Ishikawa (cell line): ENCODE results near the gene HECTD4.

Experiments
- CEBPB ChIP-seq: IDR thresholded peaks from 2 replicates; pipeline ENCODE4 v1.6.1; 2012
- CREB1 ChIP-seq: IDR thresholded peaks from 2 replicates; pipeline ENCODE4 v1.6.1; 2012; ENCODE audit warnings: low read depth
- EGR1 ChIP-seq: IDR thresholded peaks from 2 replicates; pipeline ENCODE4 v1.6.1; 2012
- EP300 ChIP-seq: IDR thresholded peaks from 2 replicates; pipeline ENCODE4 v1.6.1; 2012; ENCODE audit warnings: borderline replicate concordance
- FOXM1 ChIP-seq: IDR thresholded peaks from 2 replicates; pipeline ENCODE4 v1.6.1; 2012; ENCODE audit warnings: low read depth, borderline replicate concordance
- NFIC ChIP-seq: IDR thresholded peaks from 2 replicates; pipeline ENCODE4 v1.6.1; 2012
- RAD21 ChIP-seq: IDR thresholded peaks from 2 replicates; pipeline ENCODE4 v1.6.1; 2012; ENCODE audit warnings: low read depth
- TAF1 ChIP-seq: IDR thresholded peaks from 2 replicates; pipeline ENCODE4 v1.6.1; 2012; ENCODE audit warnings: low read depth, mild to moderate bottlenecking
- TCF12 ChIP-seq: IDR thresholded peaks from 2 replicates; pipeline ENCODE4 v1.6.1; 2012; ENCODE audit warnings: low read depth
- TEAD4 ChIP-seq: IDR thresholded peaks from 2 replicates; pipeline ENCODE4 v1.6.1; 2012
- YY1 ChIP-seq: IDR thresholded peaks from 2 replicates; pipeline ENCODE4 v1.6.1; 2012; ENCODE audit warnings: low read depth
- ZBTB7A ChIP-seq: IDR thresholded peaks from 2 replicates; pipeline ENCODE4 v1.6.1; 2012; ENCODE audit warnings: low read depth
- TF ChIP-seq, protein P1 (sequence below): IDR thresholded peaks from 2 replicates; pipeline ENCODE4 v1.6.1; 2012; ENCODE audit warnings: low read depth, mild to moderate bottlenecking
- TF ChIP-seq, protein P2 (sequence below): IDR thresholded peaks from 2 replicates; pipeline ENCODE4 v1.6.1; 2012
- TF ChIP-seq, protein P3 (sequence below): IDR thresholded peaks from 2 replicates; pipeline ENCODE4 v1.6.1; 2012

HECTD4 gene

DNA sequence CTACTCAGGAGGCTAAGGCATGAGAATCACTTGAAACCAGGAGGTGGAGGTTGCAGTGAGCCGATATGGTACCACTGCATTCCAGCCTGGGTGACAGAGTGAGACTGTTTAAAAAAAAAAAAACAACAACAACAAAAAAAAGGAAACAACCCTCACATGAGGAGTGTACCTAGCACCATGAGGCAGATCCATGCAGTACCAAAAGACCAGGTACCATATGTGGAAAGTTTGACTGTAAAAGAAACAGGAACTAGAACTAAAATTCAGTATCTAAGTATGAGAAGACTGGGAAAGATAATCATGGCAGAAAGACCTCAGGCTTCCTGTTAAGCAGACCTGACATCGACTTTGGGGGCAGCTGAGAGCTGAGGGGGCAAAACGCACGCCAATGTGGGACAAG, 201.8 kb downstream of the HECTD4 start:
- TF ChIP-seq TEAD4 (no peak), TAF1 (no peak), YY1 (no peak), NFIC (no peak), ZBTB7A (no peak), CEBPB (no peak), RAD21 (no peak), CREB1 (no peak), TCF12 (no peak), EGR1 (no peak), FOXM1 (no peak), EP300 (no peak)
- TF ChIP-seq, protein P1, sequence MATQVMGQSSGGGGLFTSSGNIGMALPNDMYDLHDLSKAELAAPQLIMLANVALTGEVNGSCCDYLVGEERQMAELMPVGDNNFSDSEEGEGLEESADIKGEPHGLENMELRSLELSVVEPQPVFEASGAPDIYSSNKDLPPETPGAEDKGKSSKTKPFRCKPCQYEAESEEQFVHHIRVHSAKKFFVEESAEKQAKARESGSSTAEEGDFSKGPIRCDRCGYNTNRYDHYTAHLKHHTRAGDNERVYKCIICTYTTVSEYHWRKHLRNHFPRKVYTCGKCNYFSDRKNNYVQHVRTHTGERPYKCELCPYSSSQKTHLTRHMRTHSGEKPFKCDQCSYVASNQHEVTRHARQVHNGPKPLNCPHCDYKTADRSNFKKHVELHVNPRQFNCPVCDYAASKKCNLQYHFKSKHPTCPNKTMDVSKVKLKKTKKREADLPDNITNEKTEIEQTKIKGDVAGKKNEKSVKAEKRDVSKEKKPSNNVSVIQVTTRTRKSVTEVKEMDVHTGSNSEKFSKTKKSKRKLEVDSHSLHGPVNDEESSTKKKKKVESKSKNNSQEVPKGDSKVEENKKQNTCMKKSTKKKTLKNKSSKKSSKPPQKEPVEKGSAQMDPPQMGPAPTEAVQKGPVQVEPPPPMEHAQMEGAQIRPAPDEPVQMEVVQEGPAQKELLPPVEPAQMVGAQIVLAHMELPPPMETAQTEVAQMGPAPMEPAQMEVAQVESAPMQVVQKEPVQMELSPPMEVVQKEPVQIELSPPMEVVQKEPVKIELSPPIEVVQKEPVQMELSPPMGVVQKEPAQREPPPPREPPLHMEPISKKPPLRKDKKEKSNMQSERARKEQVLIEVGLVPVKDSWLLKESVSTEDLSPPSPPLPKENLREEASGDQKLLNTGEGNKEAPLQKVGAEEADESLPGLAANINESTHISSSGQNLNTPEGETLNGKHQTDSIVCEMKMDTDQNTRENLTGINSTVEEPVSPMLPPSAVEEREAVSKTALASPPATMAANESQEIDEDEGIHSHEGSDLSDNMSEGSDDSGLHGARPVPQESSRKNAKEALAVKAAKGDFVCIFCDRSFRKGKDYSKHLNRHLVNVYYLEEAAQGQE: no peak
- TF ChIP-seq, protein P2, sequence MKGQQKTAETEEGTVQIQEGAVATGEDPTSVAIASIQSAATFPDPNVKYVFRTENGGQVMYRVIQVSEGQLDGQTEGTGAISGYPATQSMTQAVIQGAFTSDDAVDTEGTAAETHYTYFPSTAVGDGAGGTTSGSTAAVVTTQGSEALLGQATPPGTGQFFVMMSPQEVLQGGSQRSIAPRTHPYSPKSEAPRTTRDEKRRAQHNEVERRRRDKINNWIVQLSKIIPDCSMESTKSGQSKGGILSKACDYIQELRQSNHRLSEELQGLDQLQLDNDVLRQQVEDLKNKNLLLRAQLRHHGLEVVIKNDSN: no peak
- TF ChIP-seq, protein P3, sequence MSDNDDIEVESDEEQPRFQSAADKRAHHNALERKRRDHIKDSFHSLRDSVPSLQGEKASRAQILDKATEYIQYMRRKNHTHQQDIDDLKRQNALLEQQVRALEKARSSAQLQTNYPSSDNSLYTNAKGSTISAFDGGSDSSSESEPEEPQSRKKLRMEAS: no peak

DNA sequence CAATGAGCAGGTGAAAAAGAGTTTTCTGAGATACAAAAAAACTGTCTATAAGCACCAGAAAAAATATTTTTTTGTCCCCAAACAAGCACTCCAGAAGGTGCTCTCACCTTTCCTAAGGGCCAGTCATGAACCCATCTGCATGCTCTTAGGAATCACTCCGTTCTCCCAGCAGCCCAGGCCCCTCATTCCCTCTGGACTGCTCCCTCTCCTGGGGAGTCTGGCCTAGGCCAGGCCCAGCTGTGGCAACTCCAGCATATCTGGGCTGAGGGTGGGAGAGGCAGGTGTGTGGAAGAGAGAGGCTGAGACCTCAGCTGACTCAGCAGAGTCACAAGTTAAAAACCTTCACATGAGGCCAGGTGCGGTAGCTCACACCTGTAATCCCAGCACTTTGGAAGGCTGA, 202.3 kb downstream of the HECTD4 start:
- no peak for TF ChIP-seq EP300

DNA sequence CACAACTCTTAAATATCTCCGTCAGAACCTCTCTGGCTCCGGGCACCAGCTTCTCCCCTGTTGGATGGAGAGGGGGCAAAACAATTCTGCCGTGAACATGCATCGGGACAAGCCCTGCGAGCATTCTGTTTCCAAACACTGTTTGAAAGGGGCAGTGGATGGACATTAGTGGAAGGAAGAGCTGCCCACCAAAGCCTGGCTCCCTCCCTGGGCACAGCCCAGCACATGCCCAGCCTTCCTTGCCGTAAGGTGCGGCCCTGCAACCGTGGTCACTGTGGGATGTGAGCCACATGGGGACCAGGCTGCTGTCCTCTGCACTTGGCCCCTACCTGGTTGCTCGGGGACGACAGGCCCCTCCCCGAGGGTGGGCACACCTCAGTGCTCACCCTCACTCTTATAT, 202.9 kb downstream of the HECTD4 start:
- TF ChIP-seq TCF12: no peak
- TF ChIP-seq, protein P1: no peak
- TF ChIP-seq YY1: no peak
- no peak for TF ChIP-seq NFIC
- no peak for TF ChIP-seq TEAD4
- no peak for TF ChIP-seq ZBTB7A
- no peak for TF ChIP-seq CEBPB
- TF ChIP-seq, protein P3: no peak
- TF ChIP-seq RAD21: no peak
- TF ChIP-seq EGR1: no peak
- TF ChIP-seq FOXM1: no peak
- TF ChIP-seq EP300: no peak
- TF ChIP-seq CREB1: no peak
- TF ChIP-seq, protein P2: no peak
- no peak for TF ChIP-seq TAF1

DNA sequence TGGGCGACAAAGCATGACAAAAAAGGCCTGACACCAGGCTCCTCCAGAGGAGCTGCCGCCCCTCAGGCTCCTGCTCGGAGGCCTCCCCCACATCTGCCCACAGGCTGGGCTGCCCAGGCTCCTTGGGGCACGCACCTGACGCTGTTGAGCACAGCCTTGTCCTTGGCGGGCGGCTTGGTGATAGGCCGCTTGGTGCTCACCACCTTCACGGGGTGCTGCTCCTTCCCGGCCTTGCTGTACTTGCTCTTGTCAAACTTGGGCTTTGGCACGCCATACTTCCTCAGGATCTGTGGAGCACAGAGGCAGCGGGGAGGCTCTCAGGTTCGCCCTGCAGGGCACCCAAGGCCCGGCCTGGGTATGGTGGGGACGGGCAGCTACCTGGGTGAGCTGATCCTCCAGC, 203.4 kb downstream of the HECTD4 start:
- TF ChIP-seq, protein P3: no peak
- TF ChIP-seq TEAD4: no peak
- TF ChIP-seq EP300: no peak
- TF ChIP-seq TCF12: no peak
- no peak for TF ChIP-seq CREB1
- TF ChIP-seq FOXM1: no peak
- no peak for TF ChIP-seq NFIC
- TF ChIP-seq, protein P2: no peak
- TF ChIP-seq, protein P1: no peak
- TF ChIP-seq YY1: no peak
- no peak for TF ChIP-seq CEBPB
- TF ChIP-seq ZBTB7A: no peak
- TF ChIP-seq EGR1: no peak
- TF ChIP-seq TAF1: no peak
- TF ChIP-seq RAD21: no peak
